Measurements from ENCODE around the gene SMIM8.
A peak's percentile ranks its signal among the peaks of the same experiment; 100 is the strongest.
"Not testable (repeated sequence)": the region's sequence is repeated elsewhere in the genome, so short reads cannot be mapped to it uniquely, and the experiment has no call there.

Gene SMIM8

GRCh38 chr6:87282743-87283142 is 39.6 kb upstream of the SMIM8 start:
- H3K4me3 ChIP-seq (ENCODE audit: low read depth, low read length): no peak overlapping the region
- DNase-seq (ENCODE audit: low read depth, low spot score): no peak
- TF ChIP-seq CTCF (IDR thresholded peaks at IDR 0.05; ENCODE audit: low read depth, low read length): no peak
- in situ Hi-C loops (cut with HindIII; ENCODE audit: low sequenced_read_pairs): no loop called here

GRCh38 chr6:87283461-87283860 is 38.9 kb upstream of the SMIM8 start:
- DNase-seq (ENCODE audit: low read depth, low spot score): no peak
- H3K4me3 ChIP-seq (ENCODE audit: low read depth, low read length): no peak overlapping the region
- in situ Hi-C loops (cut with HindIII; ENCODE audit: low sequenced_read_pairs): no loop called here
- no peak for TF ChIP-seq CTCF (IDR thresholded peaks at IDR 0.05; ENCODE audit: low read depth, low read length)

GRCh38 chr6:87287251-87287650 is 35.1 kb upstream of the SMIM8 start:
- H3K4me3 ChIP-seq (ENCODE audit: low read depth, low read length): no peak overlapping the region
- peak; percentile 12 for DNase-seq (ENCODE audit: low read depth, low spot score)
- no peak for TF ChIP-seq CTCF (IDR thresholded peaks at IDR 0.05; ENCODE audit: low read depth, low read length)
- in situ Hi-C loops (cut with HindIII; ENCODE audit: low sequenced_read_pairs): no loop called here

GRCh38 chr6:87289571-87289970 is 32.8 kb upstream of the SMIM8 start:
- no peak for TF ChIP-seq CTCF (IDR thresholded peaks at IDR 0.05; ENCODE audit: low read depth, low read length)
- in situ Hi-C loops (cut with HindIII; ENCODE audit: low sequenced_read_pairs): no loop called here
- no peak overlapping the region for H3K4me3 ChIP-seq (ENCODE audit: low read depth, low read length)
- DNase-seq (ENCODE audit: low read depth, low spot score): no peak

GRCh38 chr6:87291883-87292282 is 30.5 kb upstream of the SMIM8 start:
- H3K4me3 ChIP-seq (ENCODE audit: low read depth, low read length): no peak overlapping the region
- TF ChIP-seq CTCF (IDR thresholded peaks at IDR 0.05; ENCODE audit: low read depth, low read length): no peak
- in situ Hi-C loops (cut with HindIII; ENCODE audit: low sequenced_read_pairs): no loop called here

GRCh38 chr6:87293526-87293925 is 28.9 kb upstream of the SMIM8 start:
- in situ Hi-C loops (cut with HindIII; ENCODE audit: low sequenced_read_pairs): no loop called here
- H3K4me3 ChIP-seq (ENCODE audit: low read depth, low read length): no peak overlapping the region
- DNase-seq (ENCODE audit: low read depth, low spot score): no peak
- no peak for TF ChIP-seq CTCF (IDR thresholded peaks at IDR 0.05; ENCODE audit: low read depth, low read length)

More at GRCh38 chr6:87291883-87292282, 30.5 kb upstream of the SMIM8 start:
- no peak for DNase-seq (ENCODE audit: low read depth, low spot score)

GRCh38 chr6:87297119-87297518 is 25.3 kb upstream of the SMIM8 start:
- peak; percentile 29 for DNase-seq (ENCODE audit: low read depth, low spot score)
- in situ Hi-C loops (cut with HindIII; ENCODE audit: low sequenced_read_pairs): no loop called here
- no peak overlapping the region for H3K4me3 ChIP-seq (ENCODE audit: low read depth, low read length)
- TF ChIP-seq CTCF (IDR thresholded peaks at IDR 0.05; ENCODE audit: low read depth, low read length): no peak

- H3K4me3 ChIP-seq (ENCODE audit: low read depth, low read length); in situ Hi-C loops (cut with HindIII; ENCODE audit: low sequenced_read_pairs); DNase-seq (ENCODE audit: low read depth, low spot score): not testable (repeated sequence)
These were observed 21.1 kb upstream of the SMIM8 start for GRCh38 chr6:87301277-87301676.
